K562 (cell line): ENCODE results near the gene SETD5. TPM values are rescaled to one million over a fixed set of nuclear protein-coding genes. Genes with fewer than 3 reads are reported as not detected.
A peak's percentile ranks its signal among the peaks of the same experiment; 100 is the strongest.

Source experiments
- ATAC-seq: fragments of 200-7000 bp; cut with Tn5 transposase; 3 replicates; pipeline ENCODE4 v1.9.1; 2020; ENCODE audit warnings: moderate library complexity
- BruUV-seq: library from RNA; stranded (reverse); fragments of 400-500 nt; replicated peaks from 2 replicates; lab custom pipeline; 2021; lab: Mats Ljungman, UMichigan
- CTCF ChIA-PET: fragments of 300-600 bp; formaldehyde crosslinking; extraction: SDS; loops from one replicate; lab custom pipeline; 2021; ENCODE audit warnings: low intra/inter-chr PET ratio; lab: Yijun Ruan, JAX
- POLR2A ChIA-PET: fragments of 300-600, 350-650 bp; sonication (Branson Sonifier 250); formaldehyde crosslinking; extraction: SDS; loops from one replicate; lab custom pipeline; 2021; ENCODE audit warnings: antibody characterized with exemption, inconsistent platforms; lab: Yijun Ruan, JAX
- DNase-seq, 4 experiments: peaks; one replicate each; pipeline versions ENCODE4 v3.0.0 to v3.0.0-alpha.2; 2011 to 2018; ENCODE audit warnings: low spot score in 3 of 4, mixed read lengths in 3 of 4; ENCODE audit errors: extremely low read depth in 1 of 4
- FAIRE-seq: peaks from 2 replicates; lab custom pipeline; 2011; peaks lifted over from hg19 to GRCh38; lab: Jason Lieb, UNC
- H2AFZ ChIP-seq: 2 replicates; pipeline ENCODE4 v1.6.0; 2011; ENCODE audit warnings: low read depth, low read length, control low read depth, inconsistent platforms
- H3K27ac ChIP-seq: fragments of 200-600 bp; 3 replicates; pipeline ENCODE4 v1.8.0; 2011; ENCODE audit warnings: low read depth, mild to moderate bottlenecking, control low read depth, inconsistent platforms, low read length, moderate library complexity, mixed read lengths; ENCODE audit errors: extremely low read depth
- H3K27me3 ChIP-seq, 2 experiments: fragments of 300-600 bp in 1 of 2; 2 replicates in 1 of 2; 3 replicates in 1 of 2; pipeline versions ENCODE4 v1.6.0 to v1.8.0; 2011; ENCODE audit warnings: inconsistent platforms in 2 of 2, low read length in 2 of 2, mild to moderate bottlenecking in 1 of 2, mixed read lengths in 1 of 2, moderate library complexity in 1 of 2; ENCODE audit not compliant: control insufficient read depth in 2 of 2, insufficient read depth in 2 of 2
- H3K36me3 ChIP-seq: fragments of 300-600 bp; 3 replicates; pipeline ENCODE4 v1.8.0; 2011; ENCODE audit warnings: mild to moderate bottlenecking, low read length, inconsistent platforms; ENCODE audit not compliant: control insufficient read depth, insufficient read depth
- H3K4me1 ChIP-seq, 2 experiments: fragments of 200-600 bp in 1 of 2; replicated peaks in 1 of 2; 2 replicates in 1 of 2; 3 replicates in 1 of 2; pipeline versions ENCODE4 v1.5.1 to v1.8.0; 2011; ENCODE audit warnings: inconsistent platforms in 2 of 2, low read length in 2 of 2, mild to moderate bottlenecking in 1 of 2, mixed read lengths in 1 of 2, moderate library complexity in 1 of 2; ENCODE audit not compliant: control insufficient read depth in 2 of 2, insufficient read depth in 2 of 2
- H3K4me2 ChIP-seq: 2 replicates; pipeline ENCODE4 v1.6.1; 2011; ENCODE audit warnings: low read length, control low read depth, inconsistent platforms, mixed read lengths; ENCODE audit not compliant: insufficient read depth
- H3K4me3 ChIP-seq: fragments of 200-600 bp; sonication (generic), shearing (Covaris generic); 2 replicates; pipeline ENCODE4 v1.5.1; 2016; ENCODE audit warnings: control low read depth, inconsistent platforms
- H3K79me2 ChIP-seq: fragments of 200-600 bp; 3 replicates; pipeline ENCODE4 v1.8.0; 2011; ENCODE audit warnings: low read length, inconsistent platforms; ENCODE audit not compliant: control insufficient read depth, insufficient read depth
- H3K9ac ChIP-seq, 2 experiments: 2 replicates each; pipeline versions ENCODE4 v1.6.0 to v1.6.1; 2011; ENCODE audit warnings: low read depth in 2 of 2, low read length in 2 of 2, control low read depth in 1 of 2, inconsistent platforms in 1 of 2, mild to moderate bottlenecking in 1 of 2, mixed read lengths in 1 of 2; ENCODE audit not compliant: insufficient read depth in 1 of 2
- H3K9me1 ChIP-seq: one replicate; pipeline ENCODE4 v1.6.0; 2011; ENCODE audit warnings: inconsistent platforms, mild to moderate bottlenecking, low read length, moderate library complexity; ENCODE audit not compliant: control insufficient read depth, insufficient read depth
- H3K9me3 ChIP-seq: replicated peaks from 2 replicates; pipeline ENCODE4 v1.5.1; 2011; ENCODE audit warnings: low read depth, low read length, inconsistent platforms; ENCODE audit not compliant: control insufficient read depth, insufficient read depth
- H4K20me1 ChIP-seq: replicated peaks from 2 replicates; pipeline ENCODE4 v1.6.1; 2011; ENCODE audit warnings: low read length, inconsistent platforms, mixed read lengths; ENCODE audit not compliant: control insufficient read depth, insufficient read depth
- EP400 ChIP-seq: fragments of 450-650 bp; IDR thresholded peaks from 2 replicates; pipeline ENCODE4 v1.6.1; 2017; ENCODE audit warnings: antibody characterized with exemption, mild to moderate bottlenecking, moderate library complexity
- GATAD2B ChIP-seq: fragments of 450-650 bp; IDR thresholded peaks from 2 replicates; pipeline ENCODE4 v1.6.1; 2017; ENCODE audit warnings: mild to moderate bottlenecking, borderline replicate concordance
- MCM7 ChIP-seq, 2 experiments: fragments of 450-650 bp; IDR thresholded peaks; 2 replicates each; pipeline ENCODE4 v1.6.1; 2016 to 2018
- POLR2AphosphoS5 ChIP-seq: IDR thresholded peaks from 2 replicates; pipeline ENCODE4 v1.6.1; 2011; ENCODE audit warnings: mild to moderate bottlenecking, low read depth, low read length, moderate library complexity; ENCODE audit not compliant: control insufficient read depth, insufficient read depth
- SIN3A ChIP-seq, 2 experiments: fragments of 150-350 bp in 1 of 2; IDR thresholded peaks; 2 replicates each; pipeline ENCODE4 v1.6.1; 2011 to 2016; ENCODE audit warnings: borderline replicate concordance in 2 of 2, low read depth in 2 of 2, low read length in 2 of 2, mild to moderate bottlenecking in 2 of 2, moderate library complexity in 2 of 2; ENCODE audit not compliant: control insufficient read depth in 1 of 2
- SUPT5H ChIP-seq: fragments of 450-650 bp; IDR thresholded peaks from 2 replicates; pipeline ENCODE4 v1.6.1; 2016
- TEAD4 ChIP-seq, 2 experiments: sonication (generic) in 1 of 2; formaldehyde crosslinking in 1 of 2; IDR thresholded peaks; 2 replicates each; pipeline versions ENCODE4 v1.6.1 to v1.8.0; 2012 to 2022; ENCODE audit warnings: borderline replicate concordance in 1 of 2, inconsistent platforms in 1 of 2, low read length in 1 of 2, mild to moderate bottlenecking in 1 of 2, missing genetic modification reagents in 1 of 2
- WGBS: fragments of 100-300 bp; shearing (Covaris generic); methylation state at CpG from one replicate; pipeline ENCODE4 v1.1.6; 2016; ENCODE audit warnings: low coverage, mixed read lengths; ENCODE audit not compliant: insufficient coverage; ENCODE audit errors: missing lambda C conversion rate; 5-methylcytosine and 5-hydroxymethylcytosine counted together
- in situ Hi-C: fragments of 300-500 bp; cut with MboI; formaldehyde crosslinking; loops from 4 replicates; pipeline ENCODE4 v1.15.0; 2018; ENCODE audit warnings: inconsistent platforms, mixed read lengths
- intact Hi-C: fragments of 100-400 bp; cut with micrococcal nuclease; formaldehyde crosslinking; loops from 2 replicates; pipeline ENCODE4 v1.14.2; 2022
- polyA plus RNA-seq, 8 experiments: library from polyadenylated mRNA; depleted of rRNA in 4 of 8; stranded (reverse) in 5 of 8; unstranded in 3 of 8; fragments of >200 nt; fragmentation: Nextera tagmentation in 2 of 8; fragmentation: Illumina TruSeq in 1 of 8; extraction: Ambion mirVana in 2 of 8; extraction: Trizol in 1 of 8; gene quantifications; 2 replicates each; pipeline versions ENCODE4 v1.2.1 to v1.2.3, GENCODE V29; 2011 to 2014; ENCODE audit warnings: inconsistent platforms in 1 of 8, missing spikeins in 1 of 8
- total RNA-seq, 7 experiments: library from RNA; depleted of rRNA in 6 of 7; stranded (reverse); fragments of >200 nt in 6 of 7; fragmentation: Illumina TruSeq in 2 of 7; extraction: Trizol in 2 of 7; gene quantifications; 2 replicates each; pipeline versions ENCODE4 v1.2.1 to v1.2.3, GENCODE V29; 2011 to 2021; ENCODE audit warnings: low replicate concordance in 1 of 7
- TF ChIP-seq, protein P1 (sequence below): fragments of 450-650 bp; IDR thresholded peaks from 2 replicates; pipeline ENCODE4 v1.6.1; 2016; ENCODE audit warnings: antibody characterized with exemption
- TF ChIP-seq, protein P2 (sequence below): fragments of 450-650 bp; formaldehyde crosslinking; IDR thresholded peaks from 2 replicates; pipeline ENCODE4 v1.4.0; 2020; ENCODE audit warnings: mild to moderate bottlenecking

Gene SETD5
- total and polyA plus RNA-seq, 9 of the 15 experiments (the other 6 are each of a cell fraction or from before 2014, with no cell fraction given): 20.8 to 135 (median 87.2) TPM

DNA sequence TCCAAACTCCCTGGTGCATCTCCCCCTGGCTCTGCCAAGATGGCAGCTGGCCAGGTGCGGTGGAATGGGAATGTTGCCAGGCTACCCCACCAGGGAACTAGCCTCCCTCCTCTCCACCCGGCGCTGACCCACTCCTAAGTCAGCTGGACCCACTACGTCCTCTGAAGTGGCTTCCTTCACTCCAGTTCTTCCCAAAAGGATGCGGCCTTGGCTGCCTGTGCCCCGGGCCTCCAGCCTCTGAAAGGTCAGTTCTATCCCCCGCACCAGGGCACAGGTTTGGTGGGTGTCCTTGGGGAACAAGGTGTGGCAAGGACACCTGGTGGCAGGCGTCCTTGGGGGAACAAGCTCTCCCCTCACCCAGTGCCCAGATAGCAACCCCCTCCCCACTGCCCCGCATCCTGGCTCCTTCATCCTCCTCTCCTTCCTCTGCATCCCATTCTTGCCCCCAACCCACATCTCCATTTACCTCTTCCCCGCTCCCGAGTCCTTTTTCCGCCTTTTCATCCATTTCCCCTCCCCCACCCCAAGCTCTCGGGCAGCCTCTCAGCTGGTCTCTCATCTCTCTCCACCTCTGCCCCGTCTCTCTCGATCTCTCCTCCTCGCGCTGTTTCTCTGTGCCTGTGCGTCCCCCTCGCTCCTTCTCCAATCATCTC lies 102.2 kb downstream of the SETD5 start:
- Histone ChIP-seq H3K4me2 (no peak overlapping the region), H2AFZ (no peak overlapping the region), H3K4me3 (no peak overlapping the region), H3K9ac (0 out of 4 replicates have a peak overlapping the region, but pooled peaks of 1 of the 2 experiments have one; percentile 48), H3K9me1 (no peaks in the 10 kb centered on the region), H3K36me3 (no peaks in the 10 kb centered on the region), H3K4me1 (peaks cover 6 to 8% of the 10 kb centered on the region in 2 experiments; a peak in 3 of 5 replicates), H3K27me3 (peaks cover 4 to 27% of the 10 kb centered on the region in 2 experiments; a peak in 4 of 5 replicates), H3K27ac (no peak overlapping the region), H4K20me1 (peaks cover 14% of the 10 kb centered on the region), H3K79me2 (no peaks in the 10 kb centered on the region), H3K9me3 (no peaks in the 10 kb centered on the region)
- DNase-seq: peak in 2 of 4 experiments; percentile 33 to 39
- in situ Hi-C loops (loop anchor here (10.0 to 25.0 kb wide), 3 partner anchors 225 to 813 kb away; partner anchors contain the start of gene SEC13), intact Hi-C loops (loop anchor here (5.0 to 10.0 kb wide), 3 partner anchors 148 to 295 kb away; partner anchors contain the start of genes ARPC4, MTMR14 and TADA3)
- ATAC-seq: no peak
- CTCF ChIA-PET: no interaction called here
- 10% methylated on average over 19 of the region's 19 CpGs for WGBS
- POLR2A ChIA-PET: interaction anchor here (1.4 kb wide), 1 partner anchor 23 kb away, joined by 4 read pairs; no protein-coding TSS in a partner anchor
- TF ChIP-seq, protein P1, sequence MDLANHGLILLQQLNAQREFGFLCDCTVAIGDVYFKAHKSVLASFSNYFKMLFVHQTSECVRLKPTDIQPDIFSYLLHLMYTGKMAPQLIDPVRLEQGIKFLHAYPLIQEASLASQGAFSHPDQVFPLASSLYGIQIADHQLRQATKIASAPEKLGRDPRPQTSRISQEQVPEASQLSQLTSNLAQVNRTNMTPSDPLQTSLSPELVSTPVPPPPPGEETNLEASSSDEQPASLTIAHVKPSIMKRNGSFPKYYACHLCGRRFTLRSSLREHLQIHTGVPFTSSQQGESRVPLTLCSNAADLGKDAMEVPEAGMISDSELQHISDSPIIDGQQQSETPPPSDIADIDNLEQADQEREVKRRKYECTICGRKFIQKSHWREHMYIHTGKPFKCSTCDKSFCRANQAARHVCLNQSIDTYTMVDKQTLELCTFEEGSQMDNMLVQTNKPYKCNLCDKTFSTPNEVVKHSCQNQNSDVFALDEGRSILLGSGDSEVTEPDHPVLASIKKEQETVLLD: no peak
- TF ChIP-seq MCM7 (IDR thresholded peaks at IDR 0.05): no peak
- no peak for TF ChIP-seq TEAD4 (IDR thresholded peaks at IDR 0.05; ENCODE audit: low read length)
- TF ChIP-seq TEAD4 (CRISPR knock-in tag; IDR thresholded peaks at IDR 0.05; ENCODE audit: borderline replicate concordance): no peak
- no peak for TF ChIP-seq GATAD2B
- TF ChIP-seq SIN3A (IDR thresholded peaks at IDR 0.05; ENCODE audit: borderline replicate concordance in 2 of 2, control insufficient read depth in 1 of 2, low read depth in 2 of 2, low read length in 2 of 2): no peak
- no peak for TF ChIP-seq POLR2AphosphoS5
- TF ChIP-seq SUPT5H: no peak
- TF ChIP-seq EP400: no peak
- TF ChIP-seq, protein P2, sequence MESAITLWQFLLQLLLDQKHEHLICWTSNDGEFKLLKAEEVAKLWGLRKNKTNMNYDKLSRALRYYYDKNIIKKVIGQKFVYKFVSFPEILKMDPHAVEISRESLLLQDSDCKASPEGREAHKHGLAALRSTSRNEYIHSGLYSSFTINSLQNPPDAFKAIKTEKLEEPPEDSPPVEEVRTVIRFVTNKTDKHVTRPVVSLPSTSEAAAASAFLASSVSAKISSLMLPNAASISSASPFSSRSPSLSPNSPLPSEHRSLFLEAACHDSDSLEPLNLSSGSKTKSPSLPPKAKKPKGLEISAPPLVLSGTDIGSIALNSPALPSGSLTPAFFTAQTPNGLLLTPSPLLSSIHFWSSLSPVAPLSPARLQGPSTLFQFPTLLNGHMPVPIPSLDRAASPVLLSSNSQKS: no peak
- FAIRE-seq: no peak
- BruUV-seq: no TSS peak
